SK-N-SH (cell line): Measurements from ENCODE around the gene SDE2. TPM values are rescaled to one million over a fixed set of nuclear protein-coding genes. Genes with fewer than 3 reads are reported as not detected.

Experiments used
- CTCF ChIA-PET: fragments of 300-600, 350-600 bp; formaldehyde crosslinking; extraction: SDS; loops from one replicate; lab custom pipeline; 2021; lab: Yijun Ruan, JAX
- POLR2A ChIA-PET: fragments of 350-600 bp; sonication (Branson Sonifier 250); formaldehyde crosslinking; extraction: SDS; loops from one replicate; lab custom pipeline; 2020; ENCODE audit warnings: antibody characterized with exemption, inconsistent platforms; lab: Yijun Ruan, JAX
- DNase-seq: peaks from one replicate; pipeline ENCODE4 v3.0.0; 2012
- H2AFZ ChIP-seq: fragments of 200-600 bp; sonication (generic); 2 replicates; pipeline ENCODE4 v1.8.1; 2016; ENCODE audit warnings: antibody characterized with exemption, mild to moderate bottlenecking, low read depth
- H3F3A ChIP-seq: fragments of 200-600 bp; sonication (generic); replicated peaks from 2 replicates; pipeline ENCODE3; 2016; ENCODE audit warnings: antibody characterized with exemption, mild to moderate bottlenecking; ENCODE audit not compliant: insufficient read depth
- H3K27ac ChIP-seq, 2 experiments: fragments of 200-500 bp in 1 of 2; fragments of 200-600 bp in 1 of 2; sonication (Bioruptor generic) in 1 of 2; sonication (generic), shearing (Covaris generic) in 1 of 2; 2 replicates each; pipeline versions ENCODE4 v1.5.1 to v1.6.1; 2014 to 2016; ENCODE audit warnings: low read depth in 2 of 2, inconsistent platforms in 1 of 2, low read length in 1 of 2, mild to moderate bottlenecking in 1 of 2, mixed read lengths in 1 of 2
- H3K27me3 ChIP-seq: fragments of 200-600 bp; sonication (generic), shearing (Covaris generic); 2 replicates; pipeline ENCODE4 v1.6.1; 2016; ENCODE audit warnings: mixed run types; ENCODE audit not compliant: insufficient read depth
- H3K36me3 ChIP-seq, 2 experiments: fragments of 200-500 bp in 1 of 2; fragments of 200-600 bp in 1 of 2; sonication (Bioruptor generic) in 1 of 2; sonication (generic) in 1 of 2; replicated peaks in 1 of 2; 2 replicates each; pipeline versions ENCODE3 to v1.5.1; 2014 to 2016; ENCODE audit warnings: low read length in 1 of 2, mild to moderate bottlenecking in 1 of 2; ENCODE audit not compliant: insufficient read depth in 2 of 2, control insufficient read depth in 1 of 2
- H3K4me1 ChIP-seq, 2 experiments: fragments of 200-500 bp in 1 of 2; fragments of 200-600 bp in 1 of 2; sonication (Bioruptor generic) in 1 of 2; sonication (generic), shearing (Covaris generic) in 1 of 2; 2 replicates each; pipeline versions ENCODE4 v1.5.1 to v1.6.1; 2014 to 2016; ENCODE audit warnings: low read depth in 1 of 2, low read length in 1 of 2, mixed run types in 1 of 2; ENCODE audit not compliant: insufficient read depth in 2 of 2, control insufficient read depth in 1 of 2
- H3K4me2 ChIP-seq: fragments of 200-600 bp; sonication (generic), shearing (Covaris generic); 2 replicates; pipeline ENCODE4 v1.6.1; 2017; ENCODE audit warnings: mixed run types
- H3K4me3 ChIP-seq, 2 experiments: fragments of 200-500 bp in 1 of 2; fragments of 200-600 bp in 1 of 2; sonication (Bioruptor generic) in 1 of 2; sonication (generic), shearing (Covaris generic) in 1 of 2; 2 replicates each; pipeline versions ENCODE4 v1.5.1 to v1.8.1; 2014 to 2016; ENCODE audit warnings: low read depth in 2 of 2, inconsistent platforms in 1 of 2, low read length in 1 of 2, mild to moderate bottlenecking in 1 of 2, mixed read lengths in 1 of 2, moderate library complexity in 1 of 2
- H3K79me2 ChIP-seq: fragments of 200-600 bp; sonication (generic); 2 replicates; pipeline ENCODE4 v1.8.1; 2017; ENCODE audit warnings: mild to moderate bottlenecking; ENCODE audit not compliant: insufficient read depth
- H3K9ac ChIP-seq: fragments of 200-600 bp; sonication (generic); 2 replicates; pipeline ENCODE4 v1.6.1; 2017; ENCODE audit warnings: mixed run types
- H3K9me2 ChIP-seq: fragments of 200-600 bp; sonication (generic); 2 replicates; pipeline ENCODE4 v1.6.1; 2017; ENCODE audit warnings: mixed run types
- H3K9me3 ChIP-seq: fragments of 200-600 bp; sonication (generic); 2 replicates; pipeline ENCODE4 v1.6.1; 2017; ENCODE audit warnings: mixed run types, mild to moderate bottlenecking, moderate library complexity
- H4K20me1 ChIP-seq: fragments of 200-600 bp; sonication (generic); 2 replicates; pipeline ENCODE4 v1.6.1; 2017; ENCODE audit warnings: mild to moderate bottlenecking, mixed run types; ENCODE audit not compliant: insufficient read depth
- FOXM1 ChIP-seq: IDR thresholded peaks from 2 replicates; pipeline ENCODE4 v1.4.0; 2012; ENCODE audit warnings: low read depth, mild to moderate bottlenecking
- MXI1 ChIP-seq: IDR thresholded peaks from 2 replicates; pipeline ENCODE4 v1.6.1; 2012; ENCODE audit warnings: mild to moderate bottlenecking, low read depth, low read length, improper control_type of control experiment
- TAF1 ChIP-seq: IDR thresholded peaks from 2 replicates; pipeline ENCODE4 v1.6.1; 2012; ENCODE audit warnings: low read depth, mild to moderate bottlenecking, low read length, moderate library complexity, borderline replicate concordance
- TEAD4 ChIP-seq: IDR thresholded peaks from 2 replicates; pipeline ENCODE4 v1.4.0; 2012; ENCODE audit warnings: mild to moderate bottlenecking, borderline replicate concordance; ENCODE audit not compliant: insufficient read depth
- whole genome bisulfite sequencing: methylation state at CpG from one replicate; pipeline ENCODE4 v1.1.6; 2017; ENCODE audit warnings: low lambda C conversion rate; 5-methylcytosine and 5-hydroxymethylcytosine counted together
- polyA plus RNA-seq, 3 experiments: library from polyadenylated mRNA; depleted of rRNA; stranded (reverse); fragments of >200 nt; gene quantifications; 2 replicates each; pipeline ENCODE4 v1.2.3, GENCODE V29; 2012
- TF ChIP-seq, protein P1 (sequence below): fragments of 200-600 bp; sonication (generic); IDR thresholded peaks from 2 replicates; pipeline ENCODE4 v1.6.1; 2017; ENCODE audit warnings: antibody characterized with exemption, mild to moderate bottlenecking, moderate library complexity
- TF ChIP-seq, protein P2 (sequence below): IDR thresholded peaks from 2 replicates; pipeline ENCODE4 v1.4.0; 2012; ENCODE audit warnings: low read depth, borderline replicate concordance
- TF ChIP-seq, protein P3 (sequence below): fragments of 150-350 bp; IDR thresholded peaks from 2 replicates; pipeline ENCODE4 v1.6.1; 2017; ENCODE audit warnings: antibody characterized with exemption, low read length, low read depth, borderline replicate concordance
- TF ChIP-seq, protein P4 (sequence below): IDR thresholded peaks from 2 replicates; pipeline ENCODE4 v1.6.1; 2012; ENCODE audit warnings: mild to moderate bottlenecking, low read depth, low read length, moderate library complexity

Gene SDE2
- polyA plus RNA-seq, 1 of the 3 experiments (the other 2 are of a cell fraction): 10.1 TPM

DNA sequence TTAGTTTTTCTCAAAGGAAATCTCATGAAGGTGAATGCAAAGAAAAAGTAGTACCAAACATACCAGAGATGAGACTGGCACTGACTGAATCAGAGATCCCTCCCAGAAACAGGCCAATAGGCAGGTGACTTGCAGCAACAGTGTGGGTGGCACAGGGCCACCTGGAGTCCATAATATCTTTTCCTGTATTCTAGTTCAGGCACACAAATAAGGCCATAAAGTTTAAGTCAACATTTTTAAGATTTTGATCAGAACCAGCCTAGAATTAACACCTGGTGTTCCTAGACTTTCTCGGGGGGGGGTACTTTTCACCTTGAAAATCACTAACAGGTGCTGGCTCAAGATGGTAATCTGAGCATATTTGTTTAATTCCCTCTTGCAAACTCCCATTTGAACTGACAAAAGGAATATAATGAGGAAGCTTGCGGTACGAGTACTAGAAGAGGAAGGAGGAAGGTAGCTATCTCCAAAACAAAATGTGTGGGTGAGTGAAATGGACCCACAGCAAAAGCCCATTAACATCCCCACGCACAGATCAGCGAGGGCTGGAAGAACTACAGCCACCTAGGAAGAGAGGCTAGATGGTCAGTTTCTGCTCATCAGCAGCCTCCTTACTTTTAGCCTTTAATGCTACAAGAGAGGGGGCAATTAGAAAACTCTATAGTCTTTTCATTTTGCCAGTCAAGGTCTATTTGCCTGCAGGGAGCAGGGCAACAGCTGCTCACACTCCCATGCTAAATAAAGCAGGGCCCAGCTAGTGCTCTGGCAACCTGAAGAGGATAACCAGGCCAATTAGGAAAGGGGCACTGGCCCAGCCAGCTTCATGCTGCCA, 18.9 kb downstream of the SDE2 start:
- DNase-seq: no peak
- WGBS: 97% methylated on average over 5 of the region's 5 CpGs
- Histone ChIP-seq H3K79me2 (peaks cover 2% of the 10 kb centered on the region; the same call in 1 of the 2 replicates), H3F3A (peaks cover 8% of the 10 kb centered on the region), H3K9me3 (0 out of 2 replicates have a peak, but pooled peaks cover 16% of the 10 kb centered on the region), H3K4me2 (no peak overlapping the region), H3K4me3 (no peak overlapping the region), H3K9ac (no peak overlapping the region), H3K27ac (no peak overlapping the region), H3K9me2 (no peaks in the 10 kb centered on the region), H2AFZ (no peak overlapping the region), H4K20me1 (no peaks in the 10 kb centered on the region), H3K27me3 (no peaks in the 10 kb centered on the region), H3K36me3 (peaks cover 46 to 59% of the 10 kb centered on the region in 2 experiments), H3K4me1 (no peaks in the 10 kb centered on the region; a peak in 1 of 4 replicates)
- TF ChIP-seq TAF1 (no peak), MXI1 (no peak), FOXM1 (no peak), TEAD4 (no peak)
- TF ChIP-seq, protein P1, sequence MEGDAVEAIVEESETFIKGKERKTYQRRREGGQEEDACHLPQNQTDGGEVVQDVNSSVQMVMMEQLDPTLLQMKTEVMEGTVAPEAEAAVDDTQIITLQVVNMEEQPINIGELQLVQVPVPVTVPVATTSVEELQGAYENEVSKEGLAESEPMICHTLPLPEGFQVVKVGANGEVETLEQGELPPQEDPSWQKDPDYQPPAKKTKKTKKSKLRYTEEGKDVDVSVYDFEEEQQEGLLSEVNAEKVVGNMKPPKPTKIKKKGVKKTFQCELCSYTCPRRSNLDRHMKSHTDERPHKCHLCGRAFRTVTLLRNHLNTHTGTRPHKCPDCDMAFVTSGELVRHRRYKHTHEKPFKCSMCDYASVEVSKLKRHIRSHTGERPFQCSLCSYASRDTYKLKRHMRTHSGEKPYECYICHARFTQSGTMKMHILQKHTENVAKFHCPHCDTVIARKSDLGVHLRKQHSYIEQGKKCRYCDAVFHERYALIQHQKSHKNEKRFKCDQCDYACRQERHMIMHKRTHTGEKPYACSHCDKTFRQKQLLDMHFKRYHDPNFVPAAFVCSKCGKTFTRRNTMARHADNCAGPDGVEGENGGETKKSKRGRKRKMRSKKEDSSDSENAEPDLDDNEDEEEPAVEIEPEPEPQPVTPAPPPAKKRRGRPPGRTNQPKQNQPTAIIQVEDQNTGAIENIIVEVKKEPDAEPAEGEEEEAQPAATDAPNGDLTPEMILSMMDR: no peak
- TF ChIP-seq, protein P2, sequence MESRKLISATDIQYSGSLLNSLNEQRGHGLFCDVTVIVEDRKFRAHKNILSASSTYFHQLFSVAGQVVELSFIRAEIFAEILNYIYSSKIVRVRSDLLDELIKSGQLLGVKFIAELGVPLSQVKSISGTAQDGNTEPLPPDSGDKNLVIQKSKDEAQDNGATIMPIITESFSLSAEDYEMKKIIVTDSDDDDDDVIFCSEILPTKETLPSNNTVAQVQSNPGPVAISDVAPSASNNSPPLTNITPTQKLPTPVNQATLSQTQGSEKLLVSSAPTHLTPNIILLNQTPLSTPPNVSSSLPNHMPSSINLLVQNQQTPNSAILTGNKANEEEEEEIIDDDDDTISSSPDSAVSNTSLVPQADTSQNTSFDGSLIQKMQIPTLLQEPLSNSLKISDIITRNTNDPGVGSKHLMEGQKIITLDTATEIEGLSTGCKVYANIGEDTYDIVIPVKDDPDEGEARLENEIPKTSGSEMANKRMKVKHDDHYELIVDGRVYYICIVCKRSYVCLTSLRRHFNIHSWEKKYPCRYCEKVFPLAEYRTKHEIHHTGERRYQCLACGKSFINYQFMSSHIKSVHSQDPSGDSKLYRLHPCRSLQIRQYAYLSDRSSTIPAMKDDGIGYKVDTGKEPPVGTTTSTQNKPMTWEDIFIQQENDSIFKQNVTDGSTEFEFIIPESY: no peak
- TF ChIP-seq, protein P3, sequence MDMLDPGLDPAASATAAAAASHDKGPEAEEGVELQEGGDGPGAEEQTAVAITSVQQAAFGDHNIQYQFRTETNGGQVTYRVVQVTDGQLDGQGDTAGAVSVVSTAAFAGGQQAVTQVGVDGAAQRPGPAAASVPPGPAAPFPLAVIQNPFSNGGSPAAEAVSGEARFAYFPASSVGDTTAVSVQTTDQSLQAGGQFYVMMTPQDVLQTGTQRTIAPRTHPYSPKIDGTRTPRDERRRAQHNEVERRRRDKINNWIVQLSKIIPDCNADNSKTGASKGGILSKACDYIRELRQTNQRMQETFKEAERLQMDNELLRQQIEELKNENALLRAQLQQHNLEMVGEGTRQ: no peak
- TF ChIP-seq, protein P4, sequence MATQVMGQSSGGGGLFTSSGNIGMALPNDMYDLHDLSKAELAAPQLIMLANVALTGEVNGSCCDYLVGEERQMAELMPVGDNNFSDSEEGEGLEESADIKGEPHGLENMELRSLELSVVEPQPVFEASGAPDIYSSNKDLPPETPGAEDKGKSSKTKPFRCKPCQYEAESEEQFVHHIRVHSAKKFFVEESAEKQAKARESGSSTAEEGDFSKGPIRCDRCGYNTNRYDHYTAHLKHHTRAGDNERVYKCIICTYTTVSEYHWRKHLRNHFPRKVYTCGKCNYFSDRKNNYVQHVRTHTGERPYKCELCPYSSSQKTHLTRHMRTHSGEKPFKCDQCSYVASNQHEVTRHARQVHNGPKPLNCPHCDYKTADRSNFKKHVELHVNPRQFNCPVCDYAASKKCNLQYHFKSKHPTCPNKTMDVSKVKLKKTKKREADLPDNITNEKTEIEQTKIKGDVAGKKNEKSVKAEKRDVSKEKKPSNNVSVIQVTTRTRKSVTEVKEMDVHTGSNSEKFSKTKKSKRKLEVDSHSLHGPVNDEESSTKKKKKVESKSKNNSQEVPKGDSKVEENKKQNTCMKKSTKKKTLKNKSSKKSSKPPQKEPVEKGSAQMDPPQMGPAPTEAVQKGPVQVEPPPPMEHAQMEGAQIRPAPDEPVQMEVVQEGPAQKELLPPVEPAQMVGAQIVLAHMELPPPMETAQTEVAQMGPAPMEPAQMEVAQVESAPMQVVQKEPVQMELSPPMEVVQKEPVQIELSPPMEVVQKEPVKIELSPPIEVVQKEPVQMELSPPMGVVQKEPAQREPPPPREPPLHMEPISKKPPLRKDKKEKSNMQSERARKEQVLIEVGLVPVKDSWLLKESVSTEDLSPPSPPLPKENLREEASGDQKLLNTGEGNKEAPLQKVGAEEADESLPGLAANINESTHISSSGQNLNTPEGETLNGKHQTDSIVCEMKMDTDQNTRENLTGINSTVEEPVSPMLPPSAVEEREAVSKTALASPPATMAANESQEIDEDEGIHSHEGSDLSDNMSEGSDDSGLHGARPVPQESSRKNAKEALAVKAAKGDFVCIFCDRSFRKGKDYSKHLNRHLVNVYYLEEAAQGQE: no peak
- ChIA-PET CTCF (interaction anchor here (1.1 to 4.3 kb wide), 6 partner anchors 7 to 505 kb away, joined by 3 to 51 read pairs (median 6); partner anchors contain the start of gene SRP9), POLR2A (no interaction called here)
